Ishikawa (cell line): ENCODE data around the gene PATJ.

ENCODE experiments used
- CEBPB ChIP-seq: IDR thresholded peaks from 2 replicates; pipeline ENCODE4 v1.6.1; 2012
- CREB1 ChIP-seq: IDR thresholded peaks from 2 replicates; pipeline ENCODE4 v1.6.1; 2012; ENCODE audit warnings: low read depth
- EGR1 ChIP-seq: IDR thresholded peaks from 2 replicates; pipeline ENCODE4 v1.6.1; 2012
- EP300 ChIP-seq: IDR thresholded peaks from 2 replicates; pipeline ENCODE4 v1.6.1; 2012; ENCODE audit warnings: borderline replicate concordance
- FOXM1 ChIP-seq: IDR thresholded peaks from 2 replicates; pipeline ENCODE4 v1.6.1; 2012; ENCODE audit warnings: low read depth, borderline replicate concordance
- MAX ChIP-seq: IDR thresholded peaks from 2 replicates; pipeline ENCODE4 v1.6.1; 2012
- NFIC ChIP-seq: IDR thresholded peaks from 2 replicates; pipeline ENCODE4 v1.6.1; 2012
- RAD21 ChIP-seq: IDR thresholded peaks from 2 replicates; pipeline ENCODE4 v1.6.1; 2012; ENCODE audit warnings: low read depth
- TAF1 ChIP-seq: IDR thresholded peaks from 2 replicates; pipeline ENCODE4 v1.6.1; 2012; ENCODE audit warnings: low read depth, mild to moderate bottlenecking
- TCF12 ChIP-seq: IDR thresholded peaks from 2 replicates; pipeline ENCODE4 v1.6.1; 2012; ENCODE audit warnings: low read depth
- TEAD4 ChIP-seq: IDR thresholded peaks from 2 replicates; pipeline ENCODE4 v1.6.1; 2012
- USF1 ChIP-seq: IDR thresholded peaks from 2 replicates; pipeline ENCODE4 v1.6.1; 2012
- YY1 ChIP-seq: IDR thresholded peaks from 2 replicates; pipeline ENCODE4 v1.6.1; 2012; ENCODE audit warnings: low read depth
- ZBTB7A ChIP-seq: IDR thresholded peaks from 2 replicates; pipeline ENCODE4 v1.6.1; 2012; ENCODE audit warnings: low read depth
- TF ChIP-seq, protein P1 (sequence below): IDR thresholded peaks from 2 replicates; pipeline ENCODE4 v1.6.1; 2012; ENCODE audit warnings: low read depth, mild to moderate bottlenecking

Gene PATJ

DNA sequence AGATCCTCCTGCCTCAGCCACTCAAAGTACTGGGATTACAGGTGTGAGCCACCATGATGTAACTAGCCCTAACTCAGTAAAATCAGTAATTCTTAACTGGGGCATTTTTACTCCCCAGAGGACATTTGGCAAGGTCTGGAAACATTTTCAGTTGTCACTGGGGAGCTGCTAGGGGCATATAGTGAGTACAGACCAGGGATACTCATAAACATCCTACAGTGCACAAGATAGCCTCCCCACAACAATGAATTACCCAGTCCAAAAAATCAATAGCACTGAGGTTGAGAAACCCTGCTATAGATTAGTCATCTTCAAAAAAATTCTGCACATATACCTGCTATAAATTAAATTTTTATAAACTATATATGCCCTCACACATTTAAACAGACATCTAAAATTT is 30.3 kb upstream of the PATJ start:
- TF ChIP-seq USF1 (no peak), ZBTB7A (no peak), TEAD4 (no peak), CREB1 (no peak), FOXM1 (no peak), EP300 (no peak), RAD21 (no peak), TAF1 (no peak), YY1 (no peak)
- TF ChIP-seq, protein P1, sequence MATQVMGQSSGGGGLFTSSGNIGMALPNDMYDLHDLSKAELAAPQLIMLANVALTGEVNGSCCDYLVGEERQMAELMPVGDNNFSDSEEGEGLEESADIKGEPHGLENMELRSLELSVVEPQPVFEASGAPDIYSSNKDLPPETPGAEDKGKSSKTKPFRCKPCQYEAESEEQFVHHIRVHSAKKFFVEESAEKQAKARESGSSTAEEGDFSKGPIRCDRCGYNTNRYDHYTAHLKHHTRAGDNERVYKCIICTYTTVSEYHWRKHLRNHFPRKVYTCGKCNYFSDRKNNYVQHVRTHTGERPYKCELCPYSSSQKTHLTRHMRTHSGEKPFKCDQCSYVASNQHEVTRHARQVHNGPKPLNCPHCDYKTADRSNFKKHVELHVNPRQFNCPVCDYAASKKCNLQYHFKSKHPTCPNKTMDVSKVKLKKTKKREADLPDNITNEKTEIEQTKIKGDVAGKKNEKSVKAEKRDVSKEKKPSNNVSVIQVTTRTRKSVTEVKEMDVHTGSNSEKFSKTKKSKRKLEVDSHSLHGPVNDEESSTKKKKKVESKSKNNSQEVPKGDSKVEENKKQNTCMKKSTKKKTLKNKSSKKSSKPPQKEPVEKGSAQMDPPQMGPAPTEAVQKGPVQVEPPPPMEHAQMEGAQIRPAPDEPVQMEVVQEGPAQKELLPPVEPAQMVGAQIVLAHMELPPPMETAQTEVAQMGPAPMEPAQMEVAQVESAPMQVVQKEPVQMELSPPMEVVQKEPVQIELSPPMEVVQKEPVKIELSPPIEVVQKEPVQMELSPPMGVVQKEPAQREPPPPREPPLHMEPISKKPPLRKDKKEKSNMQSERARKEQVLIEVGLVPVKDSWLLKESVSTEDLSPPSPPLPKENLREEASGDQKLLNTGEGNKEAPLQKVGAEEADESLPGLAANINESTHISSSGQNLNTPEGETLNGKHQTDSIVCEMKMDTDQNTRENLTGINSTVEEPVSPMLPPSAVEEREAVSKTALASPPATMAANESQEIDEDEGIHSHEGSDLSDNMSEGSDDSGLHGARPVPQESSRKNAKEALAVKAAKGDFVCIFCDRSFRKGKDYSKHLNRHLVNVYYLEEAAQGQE = no peak

DNA sequence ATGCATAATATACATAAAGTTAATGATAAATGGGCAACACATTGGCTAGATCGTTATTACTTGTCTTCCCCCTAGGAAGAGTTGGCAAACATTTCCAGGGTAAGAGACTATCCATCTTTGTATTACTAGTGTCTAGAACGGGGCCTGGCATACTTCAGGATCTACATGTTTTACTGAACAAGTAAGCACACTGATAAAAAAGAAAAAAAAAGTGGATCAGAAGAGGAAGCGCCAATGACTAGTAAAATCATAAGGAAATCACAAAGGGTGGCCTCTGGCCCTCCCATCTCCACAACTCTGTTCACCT is 17.8 kb upstream of the PATJ start:
- TF ChIP-seq EP300 (no peak), USF1 (no peak), RAD21 (no peak)

- TF ChIP-seq TEAD4 (no peak), YY1 (peak; percentile 99), TCF12 (peak; percentile 61; the same call in 1 of the 2 replicates), CEBPB (0 out of 2 replicates have a peak, but pooled peaks have one; percentile 18), FOXM1 (no peak), NFIC (peak; percentile 10; the same call in 1 of the 2 replicates), TAF1 (peak; percentile 99), USF1 (no peak), RAD21 (no peak), EP300 (no peak), ZBTB7A (peak; percentile 80; the same call in 1 of the 2 replicates), EGR1 (0 out of 2 replicates have a peak, but pooled peaks have one; percentile 37), MAX (peak; percentile 96), CREB1 (peak; percentile 22)
- TF ChIP-seq, protein P1 = no peak
These were observed 17.2 kb upstream of the PATJ start, which contains the start of gene TM2D1 for GRCh38 chr1:61724813-61725694. TSS of gene TM2D1 (minus strand) at chr1:61725141. CDS start at chr1:61725120, 21 bp downstream.

DNA sequence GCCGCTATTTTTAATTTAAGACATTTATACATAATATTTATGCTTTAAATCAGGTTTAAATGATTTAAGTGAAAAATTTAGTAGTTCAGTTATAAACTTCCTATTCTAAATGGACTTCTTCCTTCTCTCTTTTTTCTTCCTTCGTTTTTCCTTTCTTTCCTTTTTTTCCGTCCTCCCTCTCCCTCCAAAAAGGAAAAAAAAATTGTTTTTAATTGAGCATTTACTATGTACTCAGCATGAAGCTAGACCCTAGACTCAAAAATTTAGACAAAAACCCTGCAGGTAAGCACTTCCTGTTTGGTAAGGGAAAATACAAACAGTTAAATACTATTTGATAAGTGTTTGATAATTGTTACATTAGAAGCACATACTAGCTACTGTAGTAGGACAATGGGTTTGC is 14.7 kb upstream of the PATJ start:
- TF ChIP-seq TEAD4 (no peak), CEBPB (no peak), TAF1 (no peak), YY1 (no peak), ZBTB7A (no peak), CREB1 (no peak), EGR1 (no peak)
- TF ChIP-seq, protein P1 = no peak
